Stimulated activated CD8-positive, alpha-beta memory T cell treated with anti-CD3 and anti-CD28 coated beads, Interleukin-4, amount 100 ng/mL, for 1 hour (primary cell): ENCODE data around the gene SYNE1.
"Not testable (repeated sequence)": the region's sequence is repeated elsewhere in the genome, so short reads cannot be mapped to it uniquely, and the experiment has no call there.

ENCODE experiments used
- DNase-seq, 2 donors: peaks; one replicate each; pipeline ENCODE4 v3.0.0-alpha.2; 2020; ENCODE audit warnings: low read depth in 2 of 2, low spot score in 1 of 2

Gene SYNE1, protein sequence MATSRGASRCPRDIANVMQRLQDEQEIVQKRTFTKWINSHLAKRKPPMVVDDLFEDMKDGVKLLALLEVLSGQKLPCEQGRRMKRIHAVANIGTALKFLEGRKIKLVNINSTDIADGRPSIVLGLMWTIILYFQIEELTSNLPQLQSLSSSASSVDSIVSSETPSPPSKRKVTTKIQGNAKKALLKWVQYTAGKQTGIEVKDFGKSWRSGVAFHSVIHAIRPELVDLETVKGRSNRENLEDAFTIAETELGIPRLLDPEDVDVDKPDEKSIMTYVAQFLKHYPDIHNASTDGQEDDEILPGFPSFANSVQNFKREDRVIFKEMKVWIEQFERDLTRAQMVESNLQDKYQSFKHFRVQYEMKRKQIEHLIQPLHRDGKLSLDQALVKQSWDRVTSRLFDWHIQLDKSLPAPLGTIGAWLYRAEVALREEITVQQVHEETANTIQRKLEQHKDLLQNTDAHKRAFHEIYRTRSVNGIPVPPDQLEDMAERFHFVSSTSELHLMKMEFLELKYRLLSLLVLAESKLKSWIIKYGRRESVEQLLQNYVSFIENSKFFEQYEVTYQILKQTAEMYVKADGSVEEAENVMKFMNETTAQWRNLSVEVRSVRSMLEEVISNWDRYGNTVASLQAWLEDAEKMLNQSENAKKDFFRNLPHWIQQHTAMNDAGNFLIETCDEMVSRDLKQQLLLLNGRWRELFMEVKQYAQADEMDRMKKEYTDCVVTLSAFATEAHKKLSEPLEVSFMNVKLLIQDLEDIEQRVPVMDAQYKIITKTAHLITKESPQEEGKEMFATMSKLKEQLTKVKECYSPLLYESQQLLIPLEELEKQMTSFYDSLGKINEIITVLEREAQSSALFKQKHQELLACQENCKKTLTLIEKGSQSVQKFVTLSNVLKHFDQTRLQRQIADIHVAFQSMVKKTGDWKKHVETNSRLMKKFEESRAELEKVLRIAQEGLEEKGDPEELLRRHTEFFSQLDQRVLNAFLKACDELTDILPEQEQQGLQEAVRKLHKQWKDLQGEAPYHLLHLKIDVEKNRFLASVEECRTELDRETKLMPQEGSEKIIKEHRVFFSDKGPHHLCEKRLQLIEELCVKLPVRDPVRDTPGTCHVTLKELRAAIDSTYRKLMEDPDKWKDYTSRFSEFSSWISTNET (N-terminal part only)

DNA sequence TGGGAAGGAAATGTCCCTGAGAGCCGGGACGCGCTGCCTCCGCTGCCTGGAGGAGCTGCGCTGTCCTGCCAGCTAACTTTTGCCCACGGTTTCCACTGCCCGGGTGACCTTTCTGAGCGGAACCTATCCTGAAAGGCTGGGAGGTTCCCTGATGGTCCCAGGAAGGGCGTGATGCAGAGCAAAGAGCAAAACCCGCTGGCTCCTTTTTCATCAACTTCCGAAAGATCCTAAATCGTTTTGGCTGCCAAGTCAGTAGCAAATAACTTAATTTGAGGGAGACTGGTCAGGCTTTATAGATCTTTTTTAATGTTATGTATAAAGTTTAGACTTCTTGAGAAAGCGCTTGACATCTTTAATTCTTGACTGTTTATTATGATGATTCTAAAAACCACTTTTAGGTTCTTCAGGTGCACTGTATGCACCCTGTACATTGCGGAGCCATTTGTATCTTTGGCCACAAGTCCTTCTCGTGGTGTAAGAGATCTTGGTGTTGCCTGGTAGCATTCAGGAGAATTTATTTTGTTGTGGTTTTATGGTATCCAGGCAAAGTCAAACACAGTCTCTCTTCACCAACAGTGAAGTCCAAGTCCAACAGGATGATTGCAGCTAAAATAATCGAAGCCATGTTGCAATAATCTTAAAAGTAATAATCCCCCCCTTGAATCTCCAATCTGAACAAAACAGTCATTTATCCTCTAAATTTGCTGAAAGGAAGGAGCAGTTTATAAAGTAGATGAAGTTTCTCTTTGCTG lies at the start of gene SYNE1:
SYNE1 (minus strand) TSS at position 67 of the 752 bp plus-strand sequence. CDS start 9,031 bp downstream, outside the sequence.
- no peak for DNase-seq

DNA sequence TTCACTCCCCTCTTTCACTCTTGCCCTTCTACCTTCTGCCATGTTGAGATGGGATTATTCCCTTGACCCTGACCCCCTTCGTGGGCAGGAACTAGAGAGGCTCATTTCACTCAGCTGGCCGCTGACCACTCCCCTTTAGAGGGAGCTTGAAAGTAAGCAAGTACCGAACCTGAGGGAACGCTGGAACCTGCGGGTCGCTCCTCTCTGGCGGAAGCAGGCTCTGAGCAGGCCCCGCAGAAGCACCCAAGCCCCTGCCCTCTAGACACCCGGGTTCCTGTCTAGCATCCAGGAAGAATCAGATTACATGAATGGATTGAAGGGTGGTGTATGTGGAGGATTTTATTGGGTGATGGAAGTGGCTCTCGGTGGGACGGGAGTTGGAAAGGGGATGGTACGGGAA lies 48.7 kb upstream of the SYNE1 start:
- DNase-seq, result no peak

DNA sequence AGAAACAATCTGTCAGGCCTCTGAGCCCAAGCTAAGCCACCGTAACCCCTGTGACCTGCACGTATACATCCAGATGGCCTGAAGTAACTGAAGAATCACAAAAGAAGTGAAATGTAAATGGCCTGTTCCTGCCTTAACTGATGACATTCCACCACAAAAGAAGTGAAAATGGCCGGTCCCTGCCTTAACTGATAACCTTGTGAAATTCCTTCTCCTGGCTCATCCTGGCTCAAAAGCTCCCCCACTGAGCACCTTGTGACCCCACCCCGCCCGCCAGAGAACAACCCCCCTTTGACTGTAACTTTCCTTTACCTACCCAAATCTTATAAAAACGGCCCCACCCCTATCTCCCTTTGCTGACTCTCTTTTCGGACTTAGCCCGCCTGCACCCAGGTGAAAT lies 45.8 kb upstream of the SYNE1 start:
- DNase-seq, result not testable (repeated sequence)

DNA sequence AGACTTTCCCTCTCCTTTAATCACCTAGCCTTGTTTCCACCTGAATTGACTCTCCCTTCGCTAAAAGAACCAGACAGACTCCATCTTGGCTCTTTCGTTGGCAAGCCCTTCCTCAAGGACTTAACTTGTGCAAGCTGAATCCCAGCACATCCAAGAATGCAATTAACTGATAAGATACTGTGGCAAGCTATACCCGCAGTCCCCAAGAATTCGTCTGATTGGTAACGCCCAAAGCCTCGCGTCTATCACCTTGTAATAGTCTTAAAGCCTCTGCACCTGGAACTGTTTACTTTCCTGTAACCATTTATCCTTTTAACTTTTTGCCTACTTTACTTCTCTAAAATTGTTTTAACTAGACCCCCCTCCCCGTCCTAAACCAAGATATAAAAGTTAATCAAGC lies 45.0 kb upstream of the SYNE1 start:
- no peak for DNase-seq

DNA sequence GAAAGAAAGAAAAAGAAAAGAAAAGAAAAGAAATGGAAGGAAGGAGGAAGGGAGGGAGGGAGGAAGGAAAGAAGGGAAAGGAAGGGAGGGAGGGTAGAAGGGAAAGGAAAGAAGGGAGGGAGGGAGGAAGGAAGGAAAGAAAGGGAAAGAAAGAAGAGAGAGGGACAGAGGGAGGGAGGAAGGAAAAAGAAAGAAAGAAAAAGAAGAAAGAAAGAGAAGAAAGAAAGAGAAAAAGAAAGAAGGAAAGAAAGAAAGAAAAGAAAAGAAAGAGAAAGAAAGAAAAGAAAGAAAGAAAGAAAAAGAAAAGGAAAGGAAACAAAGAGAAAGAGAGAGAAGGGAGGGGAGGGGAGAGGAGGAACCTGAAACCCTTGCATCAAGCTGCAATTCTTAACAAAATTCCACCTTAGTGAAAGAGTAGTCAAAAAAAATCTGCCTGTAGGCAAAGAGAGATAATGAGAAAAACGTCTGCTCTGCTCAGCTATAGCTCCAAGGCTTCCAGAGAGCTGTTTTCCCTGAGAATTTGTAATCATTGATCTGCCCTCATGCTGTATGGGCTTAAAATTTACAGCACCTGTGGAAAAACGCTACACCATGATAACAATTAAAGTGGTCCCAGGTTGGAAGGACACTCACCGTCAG lies 43.8 kb upstream of the SYNE1 start:
- no peak for DNase-seq

DNA sequence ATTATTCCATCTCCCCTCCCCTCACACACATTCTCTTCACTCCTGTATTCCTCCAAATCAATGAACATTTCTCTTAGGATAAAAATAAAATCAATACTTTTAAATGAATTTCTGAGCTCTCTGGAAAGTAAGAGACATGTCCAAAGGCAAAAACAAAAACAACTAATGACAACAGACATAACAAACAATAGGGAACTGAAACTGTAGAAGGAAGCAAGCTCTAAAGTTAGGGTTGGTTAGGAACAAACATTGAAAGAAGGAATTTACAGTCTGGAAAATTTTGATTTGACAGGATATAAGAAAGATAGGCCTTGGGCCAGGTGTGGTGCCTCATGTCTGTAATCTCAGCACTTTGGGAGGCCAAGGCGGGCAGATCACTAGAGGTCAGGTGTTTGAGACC lies 43.0 kb upstream of the SYNE1 start:
- DNase-seq, result no peak

DNA sequence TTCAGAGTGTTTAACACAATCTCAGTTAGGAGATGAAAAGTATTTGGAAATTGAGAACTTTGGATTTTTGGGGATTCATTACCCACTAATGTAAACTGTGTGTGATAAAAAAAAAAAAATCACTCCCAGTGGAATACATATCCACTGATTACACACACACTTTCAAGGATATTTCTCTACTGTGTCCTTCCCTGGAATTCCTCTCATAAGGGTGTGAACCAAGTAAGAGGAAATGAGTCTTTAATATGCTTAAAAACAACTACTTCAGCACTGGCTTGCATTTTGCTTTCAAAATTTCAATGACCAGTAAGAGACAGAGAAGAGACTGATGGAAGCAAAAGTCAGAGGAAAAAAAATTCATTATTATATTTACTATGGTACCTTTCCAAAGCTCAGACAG lies 36.1 kb upstream of the SYNE1 start:
- DNase-seq, result no peak

DNA sequence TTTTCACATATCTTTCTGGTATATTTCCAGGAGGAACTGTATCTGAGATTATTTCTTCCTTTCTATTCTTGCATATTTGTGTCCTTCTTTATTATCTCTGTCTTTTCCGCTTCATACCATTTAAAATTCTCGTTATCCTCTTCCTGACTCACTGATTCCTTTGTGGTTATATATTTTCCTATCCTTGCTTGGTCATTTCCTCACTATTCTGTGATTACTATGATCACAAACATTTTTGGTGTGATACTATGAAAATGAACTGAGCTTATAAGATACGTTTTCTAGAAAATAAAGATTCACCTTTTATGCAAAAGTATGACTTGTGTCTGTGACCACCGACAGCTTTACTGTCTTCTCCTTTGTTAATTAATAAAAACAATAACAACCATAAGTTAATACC lies 34.0 kb upstream of the SYNE1 start:
- no peak for DNase-seq

DNA sequence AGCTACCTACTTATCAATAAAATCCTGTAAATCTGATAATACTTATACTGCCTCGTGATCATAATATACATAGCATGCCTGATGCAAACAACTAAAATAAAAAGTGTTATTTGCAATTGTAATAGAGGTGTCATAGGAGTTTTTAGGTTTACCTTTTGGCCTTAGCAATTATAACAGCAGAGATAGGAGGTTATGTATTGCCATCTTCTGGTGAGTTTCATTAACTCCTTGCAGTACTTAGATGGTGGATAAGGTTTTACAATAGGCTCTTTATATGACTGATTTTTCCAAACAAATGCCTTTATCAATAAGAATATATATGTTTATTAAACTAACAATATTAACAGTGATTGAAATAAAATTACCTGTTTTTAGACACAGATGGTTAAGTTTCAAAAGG lies 32.7 kb upstream of the SYNE1 start:
- no peak for DNase-seq

DNA sequence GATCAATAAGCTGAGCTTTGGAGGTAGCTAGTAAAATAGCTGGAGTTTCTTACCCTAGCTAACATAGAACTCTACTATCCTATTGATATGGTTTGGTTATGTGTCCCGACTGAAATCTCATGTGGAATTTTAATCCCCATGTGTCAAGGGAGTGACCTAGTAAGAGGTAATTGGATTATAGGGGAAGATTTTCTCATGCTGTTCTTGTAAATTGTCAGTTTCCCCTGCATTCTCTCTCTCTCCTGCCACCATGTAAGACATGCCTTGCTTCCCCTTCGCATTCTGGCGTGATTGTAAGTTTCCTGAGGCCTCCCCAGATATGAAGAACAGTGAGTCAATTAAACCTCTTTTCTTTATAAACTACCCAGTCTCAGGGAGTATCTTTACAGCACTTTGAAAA lies 24.6 kb upstream of the SYNE1 start:
- DNase-seq, result no peak

DNA sequence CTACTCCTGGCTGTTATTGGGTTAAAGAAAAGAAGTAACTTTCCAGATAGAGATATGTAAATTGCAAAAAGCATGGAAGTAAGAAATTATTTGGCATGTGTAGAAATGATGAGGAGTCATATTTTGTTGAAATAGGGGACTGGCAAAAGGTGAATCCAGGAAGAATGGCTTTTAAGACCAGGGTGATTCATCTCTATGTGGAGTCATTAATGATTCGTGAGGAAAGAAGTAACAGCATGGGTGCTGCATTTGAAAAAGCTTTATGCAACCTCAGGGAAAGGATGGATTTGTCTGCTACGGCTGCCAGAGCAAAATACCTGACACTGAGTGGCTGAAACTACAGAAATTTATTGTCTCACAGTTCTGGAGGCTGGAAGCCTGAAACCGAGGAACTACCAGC lies 14.8 kb upstream of the SYNE1 start:
- DNase-seq, result no peak

DNA sequence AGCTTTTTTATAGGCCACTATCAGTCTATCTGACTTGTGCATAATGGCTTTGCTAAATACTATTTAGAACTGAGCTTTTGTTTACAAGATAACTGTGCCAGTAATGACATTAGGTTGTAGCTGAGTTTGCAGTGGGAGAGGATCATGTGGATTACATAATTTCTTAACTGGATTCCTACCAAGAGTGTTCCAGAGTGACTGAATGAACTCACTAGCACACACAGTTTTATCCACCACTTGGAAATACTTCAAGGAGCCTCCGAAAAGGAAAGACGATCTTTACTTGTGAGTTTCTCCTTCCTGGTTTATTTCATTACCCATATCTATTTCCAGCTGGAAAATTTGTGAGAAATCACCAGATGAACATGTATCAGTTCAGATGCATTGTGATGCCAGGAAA lies 10.9 kb upstream of the SYNE1 start:
- DNase-seq, result no peak

DNA sequence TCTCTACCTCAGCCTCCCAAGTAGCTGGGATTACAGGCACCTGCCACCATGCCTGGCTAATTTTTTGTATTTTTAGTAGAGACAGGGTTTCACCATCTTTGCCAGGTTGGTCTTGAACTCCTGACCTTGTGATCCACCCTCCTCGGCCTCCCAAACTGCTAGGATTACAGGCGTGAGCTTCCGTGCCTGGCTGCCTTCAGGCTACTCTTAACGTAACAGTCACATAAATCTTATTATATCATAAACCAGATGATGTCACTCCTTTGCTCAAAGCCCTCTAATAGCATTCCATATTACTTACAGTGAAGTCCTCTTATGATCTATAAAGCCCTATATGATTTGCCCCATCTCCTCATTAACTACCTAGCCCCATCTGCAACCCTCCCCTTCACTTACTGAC lies 9.6 kb upstream of the SYNE1 start:
- DNase-seq, result not testable (repeated sequence)

DNA sequence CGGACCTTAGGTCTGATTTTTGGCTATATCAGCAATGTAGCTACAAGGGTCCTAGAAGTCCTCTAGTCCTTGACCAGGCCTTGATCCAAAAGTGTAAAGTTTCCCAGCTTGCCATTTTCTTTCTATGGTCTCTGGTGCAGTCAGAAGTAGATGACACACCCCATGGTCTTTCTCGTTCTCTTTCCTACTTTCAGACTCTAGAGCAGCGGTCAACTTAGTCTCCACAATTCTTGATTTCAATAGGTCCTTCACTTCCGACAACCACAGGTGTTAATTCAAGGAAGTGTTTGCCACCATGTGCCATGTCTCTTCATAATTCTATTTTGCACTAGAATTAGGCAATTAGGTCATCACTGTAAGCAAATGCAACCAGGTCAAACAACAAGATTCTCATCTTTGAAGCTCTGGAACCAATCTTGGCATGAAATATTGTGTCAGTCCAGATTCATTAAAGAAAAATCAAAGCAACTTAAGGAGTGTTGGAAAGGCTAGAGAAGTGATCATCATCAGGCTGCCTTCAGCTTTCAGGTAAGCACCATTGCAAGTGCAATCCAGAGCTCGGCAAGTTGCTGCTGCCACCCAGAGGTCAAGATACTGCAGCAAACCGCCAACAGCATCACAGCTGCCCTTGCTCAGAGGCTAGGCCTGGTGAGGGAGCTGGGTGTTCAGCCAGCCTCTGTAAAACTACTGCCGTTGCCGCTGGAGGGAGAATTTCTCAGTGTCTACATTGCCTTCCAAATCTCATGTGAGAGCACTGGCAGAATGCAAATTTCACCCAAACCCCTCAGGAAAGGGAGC lies 5.6 kb upstream of the SYNE1 start:
- DNase-seq, result no peak

DNA sequence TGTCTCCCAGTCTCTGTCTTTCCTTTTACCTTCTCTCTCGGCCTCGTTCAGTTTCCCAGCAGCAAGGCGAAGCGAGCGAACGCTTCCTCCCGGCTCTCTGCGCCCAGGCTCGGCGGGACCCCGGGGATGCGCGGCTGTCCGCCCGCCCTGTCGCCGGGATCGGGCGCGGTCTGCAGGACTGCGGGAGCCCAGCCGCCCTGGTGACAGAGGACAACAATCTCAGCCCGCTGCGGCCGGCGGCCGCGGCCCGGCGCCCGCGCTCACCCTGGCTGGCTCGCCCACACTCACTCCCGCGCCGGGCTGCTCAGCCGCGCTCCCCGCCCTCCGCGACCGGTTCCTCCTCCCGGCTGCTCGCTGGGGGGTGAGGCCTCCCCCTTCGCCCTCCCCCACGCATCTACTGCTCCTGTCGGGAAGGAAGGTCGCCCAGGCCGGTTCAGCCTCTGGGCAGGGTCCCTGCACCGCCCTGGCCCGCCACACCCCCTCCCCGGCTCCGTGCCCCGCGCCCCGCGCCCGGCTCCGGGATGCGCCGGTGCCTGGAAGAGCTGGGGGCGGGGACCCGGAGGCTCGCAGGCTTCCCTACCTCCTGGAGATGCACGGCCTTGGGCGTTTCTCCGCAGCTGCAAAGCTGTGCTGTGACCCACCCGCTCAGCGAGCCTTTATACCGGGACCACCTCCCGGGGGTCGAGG lies 410 bp downstream of the SYNE1 start:
- no peak for DNase-seq

DNA sequence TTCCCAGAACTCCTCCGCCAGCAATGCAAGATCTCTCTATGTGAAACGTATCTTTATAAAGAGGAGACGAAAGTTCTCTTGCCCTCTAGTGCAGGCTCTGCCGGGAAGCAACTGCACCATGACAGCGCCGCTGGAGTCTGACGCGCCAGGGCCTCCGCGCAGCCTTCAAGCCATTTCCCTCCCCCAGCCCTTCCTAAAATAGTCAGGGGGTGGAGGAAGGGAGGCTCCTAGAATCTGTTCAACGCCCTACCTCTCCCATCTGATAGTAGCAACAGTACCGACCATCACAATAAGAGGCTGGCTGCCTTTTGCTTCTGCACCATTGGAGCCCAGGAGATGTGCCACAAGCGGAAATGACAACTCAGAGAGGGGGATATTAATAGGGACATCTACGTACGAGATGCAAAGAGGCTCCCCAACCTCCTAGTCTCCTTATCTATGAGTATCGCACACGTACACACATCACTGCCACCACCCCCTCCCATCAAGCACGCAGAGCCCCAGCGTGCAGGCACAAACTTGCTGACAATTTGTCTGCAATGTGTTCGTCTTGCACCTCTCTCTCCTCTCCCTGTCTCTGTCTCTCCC lies 1.0 kb downstream of the SYNE1 start:
- DNase-seq, result no peak

DNA sequence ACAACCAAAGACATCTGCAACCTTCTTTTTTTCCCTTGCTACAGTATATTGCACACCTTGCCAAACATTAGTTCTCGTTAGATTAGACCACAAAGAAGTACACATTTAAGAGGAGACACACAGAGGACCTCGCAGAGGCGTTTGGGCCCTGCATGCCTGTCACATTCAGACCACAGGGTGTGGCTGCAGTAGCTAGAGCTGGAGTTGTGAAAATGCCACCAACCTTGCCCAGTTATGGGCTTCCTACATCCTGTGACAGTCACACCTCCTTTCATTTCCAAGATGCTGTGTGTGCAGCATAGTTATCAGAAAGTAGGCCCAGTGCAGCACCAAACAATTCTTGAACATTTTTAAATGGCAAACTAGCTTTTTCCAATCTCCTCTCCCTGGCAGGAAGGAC lies 2.4 kb downstream of the SYNE1 start:
- DNase-seq, result no peak

DNA sequence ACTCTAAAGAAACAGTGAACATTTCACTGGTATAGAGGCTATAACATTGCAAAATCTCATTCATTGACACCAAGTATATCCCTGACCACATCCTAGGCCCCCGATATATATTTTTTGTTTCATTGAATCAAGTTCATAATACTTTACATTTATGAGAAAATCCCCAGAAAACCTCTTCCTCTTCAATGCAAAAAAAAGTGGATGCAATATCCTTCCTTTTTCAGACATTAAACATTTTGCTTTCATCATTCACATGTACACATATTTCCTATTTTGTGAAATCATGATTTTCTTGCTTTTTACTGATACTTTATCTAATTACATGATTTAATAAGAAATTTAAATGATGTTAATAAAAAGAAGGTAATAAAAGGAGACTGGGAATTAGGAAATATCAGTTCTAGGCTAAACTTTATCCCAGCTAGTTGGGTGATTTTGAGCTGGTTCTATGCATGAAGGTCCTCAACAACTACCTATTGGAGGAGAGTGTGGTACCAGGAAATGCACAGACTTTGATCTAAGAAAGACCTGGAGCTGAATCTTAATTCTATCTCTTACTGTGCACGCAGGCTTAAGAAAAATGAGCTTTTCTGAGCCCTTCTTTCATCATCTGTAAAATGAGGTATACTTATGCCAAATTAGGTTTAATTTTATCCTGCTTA lies 4.9 kb downstream of the SYNE1 start:
- DNase-seq, result no peak
